ENCODE measurements around the gene KCNK10. TPM values are rescaled to one million over a fixed set of nuclear protein-coding genes. Genes with fewer than 3 reads are reported as not detected.

KCNK10 gene
- polyA plus RNA-seq, 4 donors, result 1.9 to 3.6 (median 2.6) TPM

GRCh38 chr14:88297306-88297705 lies 25.8 kb downstream of the KCNK10 start:
- Histone ChIP-seq H3K27me3 (ENCODE audit: control insufficient read depth in 3 of 3, insufficient read depth in 3 of 3, low read length in 3 of 3) (peaks cover 0 to 2% (median 0%) of the 10 kb centered on the region in 3 donors), H3K36me3 (ENCODE audit: control insufficient read depth in 3 of 3, insufficient read depth in 2 of 3, low read depth in 1 of 3, low read length in 3 of 3) (no peaks in the 10 kb centered on the region), H3K4me1 (ENCODE audit: control insufficient read depth in 3 of 3, insufficient read depth in 2 of 3, low read depth in 1 of 3, low read length in 2 of 3) (no peaks in the 10 kb centered on the region), H3K9me3 (ENCODE audit: control insufficient read depth in 2 of 2, insufficient read depth in 1 of 2, low read depth in 1 of 2, low read length in 1 of 2) (no peaks in the 10 kb centered on the region), H3K4me3 (ENCODE audit: low read depth in 1 of 3, low read length in 3 of 3) (no peak overlapping the region), H3K27ac (ENCODE audit: low read depth in 1 of 3, low read length in 2 of 3) (no peak overlapping the region)
- no peak for FAIRE-seq
- WGBS, 3 donors, result 35 to 50% (median 43%) methylated on average over 5 of the region's 5 CpGs
- no peak for DNase-seq

- no peak for FAIRE-seq
- no peak for DNase-seq
- Histone ChIP-seq H3K27ac (ENCODE audit: low read depth in 1 of 3, low read length in 2 of 3) (no peak overlapping the region), H3K4me3 (ENCODE audit: low read depth in 1 of 3, low read length in 3 of 3) (no peak overlapping the region), H3K36me3 (ENCODE audit: control insufficient read depth in 3 of 3, insufficient read depth in 2 of 3, low read depth in 1 of 3, low read length in 3 of 3) (no peaks in the 10 kb centered on the region), H3K4me1 (ENCODE audit: control insufficient read depth in 3 of 3, insufficient read depth in 2 of 3, low read depth in 1 of 3, low read length in 2 of 3) (no peaks in the 10 kb centered on the region), H3K27me3 (ENCODE audit: control insufficient read depth in 3 of 3, insufficient read depth in 3 of 3, low read length in 3 of 3) (no peaks in the 10 kb centered on the region), H3K9me3 (ENCODE audit: control insufficient read depth in 2 of 2, insufficient read depth in 1 of 2, low read depth in 1 of 2, low read length in 1 of 2) (no peaks in the 10 kb centered on the region)
- WGBS, 3 donors, result 60 to 78% (median 71%) methylated on average over 4 of the region's 4 CpGs
Measured at GRCh38 chr14:88296351-88296750, 26.7 kb downstream of the KCNK10 start.

- H3K9me3 ChIP-seq (ENCODE audit: control insufficient read depth in 2 of 2, insufficient read depth in 1 of 2, low read depth in 1 of 2, low read length in 1 of 2), result no peaks in the 10 kb centered on the region
- peaks cover 0 to 2% (median 0%) of the 10 kb centered on the region in 3 donors for H3K27me3 ChIP-seq (ENCODE audit: control insufficient read depth in 3 of 3, insufficient read depth in 3 of 3, low read length in 3 of 3)
- H3K36me3 ChIP-seq (ENCODE audit: control insufficient read depth in 3 of 3, insufficient read depth in 2 of 3, low read depth in 1 of 3, low read length in 3 of 3), result no peaks in the 10 kb centered on the region
- H3K4me1 ChIP-seq (ENCODE audit: control insufficient read depth in 3 of 3, insufficient read depth in 2 of 3, low read depth in 1 of 3, low read length in 2 of 3), result no peaks in the 10 kb centered on the region
- no peak overlapping the region for H3K27ac ChIP-seq (ENCODE audit: low read depth in 1 of 3, low read length in 2 of 3)
- WGBS, 3 donors, result 77 to 89% (median 87%) methylated on average over 3 of the region's 3 CpGs
- FAIRE-seq (no peak), DNase-seq (no peak)
- no peak overlapping the region for H3K4me3 ChIP-seq (ENCODE audit: low read depth in 1 of 3, low read length in 3 of 3)
Measured at GRCh38 chr14:88289996-88290395, 33.1 kb downstream of the KCNK10 start.

- Histone ChIP-seq H3K27me3 (ENCODE audit: control insufficient read depth in 3 of 3, insufficient read depth in 3 of 3, low read length in 3 of 3) (peaks cover 0 to 2% (median 0%) of the 10 kb centered on the region in 3 donors), H3K27ac (ENCODE audit: low read depth in 1 of 3, low read length in 2 of 3) (no peak overlapping the region), H3K4me1 (ENCODE audit: control insufficient read depth in 3 of 3, insufficient read depth in 2 of 3, low read depth in 1 of 3, low read length in 2 of 3) (no peaks in the 10 kb centered on the region), H3K4me3 (ENCODE audit: low read depth in 1 of 3, low read length in 3 of 3) (no peak overlapping the region), H3K9me3 (ENCODE audit: control insufficient read depth in 2 of 2, insufficient read depth in 1 of 2, low read depth in 1 of 2, low read length in 1 of 2) (no peaks in the 10 kb centered on the region), H3K36me3 (ENCODE audit: control insufficient read depth in 3 of 3, insufficient read depth in 2 of 3, low read depth in 1 of 3, low read length in 3 of 3) (no peaks in the 10 kb centered on the region)
- DNase-seq (no peak), FAIRE-seq (no peak)
Measured at GRCh38 chr14:88289234-88289633, 33.8 kb downstream of the KCNK10 start.

- H3K4me1 ChIP-seq (ENCODE audit: control insufficient read depth in 3 of 3, insufficient read depth in 2 of 3, low read depth in 1 of 3, low read length in 2 of 3), result no peaks in the 10 kb centered on the region
- peaks cover 0 to 3% (median 0%) of the 10 kb centered on the region in 3 donors for H3K27me3 ChIP-seq (ENCODE audit: control insufficient read depth in 3 of 3, insufficient read depth in 3 of 3, low read length in 3 of 3)
- DNase-seq, result no peak
- H3K27ac ChIP-seq (ENCODE audit: low read depth in 1 of 3, low read length in 2 of 3), result no peak overlapping the region
- H3K4me3 ChIP-seq (ENCODE audit: low read depth in 1 of 3, low read length in 3 of 3), result no peak overlapping the region
- no peaks in the 10 kb centered on the region for H3K9me3 ChIP-seq (ENCODE audit: control insufficient read depth in 2 of 2, insufficient read depth in 1 of 2, low read depth in 1 of 2, low read length in 1 of 2)
- no peak for FAIRE-seq
- no peaks in the 10 kb centered on the region for H3K36me3 ChIP-seq (ENCODE audit: control insufficient read depth in 3 of 3, insufficient read depth in 2 of 3, low read depth in 1 of 3, low read length in 3 of 3)
- 47 to 74% (median 64%) methylated on average over 1 of the region's 1 CpG for WGBS, 3 donors
Measured at GRCh38 chr14:88286309-88286708, 36.8 kb downstream of the KCNK10 start.

- DNase-seq, result no peak
- Histone ChIP-seq H3K4me1 (ENCODE audit: control insufficient read depth in 3 of 3, insufficient read depth in 2 of 3, low read depth in 1 of 3, low read length in 2 of 3) (no peaks in the 10 kb centered on the region), H3K36me3 (ENCODE audit: control insufficient read depth in 3 of 3, insufficient read depth in 2 of 3, low read depth in 1 of 3, low read length in 3 of 3) (no peaks in the 10 kb centered on the region), H3K27me3 (ENCODE audit: control insufficient read depth in 3 of 3, insufficient read depth in 3 of 3, low read length in 3 of 3) (peaks cover 0 to 1% (median 0%) of the 10 kb centered on the region in 3 donors), H3K27ac (ENCODE audit: low read depth in 1 of 3, low read length in 2 of 3) (no peak overlapping the region), H3K4me3 (ENCODE audit: low read depth in 1 of 3, low read length in 3 of 3) (no peak overlapping the region), H3K9me3 (ENCODE audit: control insufficient read depth in 2 of 2, insufficient read depth in 1 of 2, low read depth in 1 of 2, low read length in 1 of 2) (no peaks in the 10 kb centered on the region)
- no peak for FAIRE-seq
- WGBS, 3 donors, result 76 to 80% (median 77%) methylated on average over 3 of the region's 3 CpGs
Measured at GRCh38 chr14:88281447-88281846, 41.6 kb downstream of the KCNK10 start.

- no peak for DNase-seq
- Histone ChIP-seq H3K27ac (ENCODE audit: low read depth in 1 of 3, low read length in 2 of 3) (no peak overlapping the region), H3K27me3 (ENCODE audit: control insufficient read depth in 3 of 3, insufficient read depth in 3 of 3, low read length in 3 of 3) (peaks cover 0 to under 1% (median 0%) of the 10 kb centered on the region in 3 donors), H3K9me3 (ENCODE audit: control insufficient read depth in 2 of 2, insufficient read depth in 1 of 2, low read depth in 1 of 2, low read length in 1 of 2) (no peaks in the 10 kb centered on the region), H3K4me3 (ENCODE audit: low read depth in 1 of 3, low read length in 3 of 3) (no peak overlapping the region), H3K36me3 (ENCODE audit: control insufficient read depth in 3 of 3, insufficient read depth in 2 of 3, low read depth in 1 of 3, low read length in 3 of 3) (no peaks in the 10 kb centered on the region), H3K4me1 (ENCODE audit: control insufficient read depth in 3 of 3, insufficient read depth in 2 of 3, low read depth in 1 of 3, low read length in 2 of 3) (peaks cover 0 to 4% (median 0%) of the 10 kb centered on the region in 3 donors)
- FAIRE-seq, result no peak
- WGBS, 3 donors, result 65 to 88% (median 85%) methylated on average over 3 of the region's 3 CpGs
Measured at GRCh38 chr14:88276923-88277596, 46.0 kb downstream of the KCNK10 start.

GRCh38 chr14:88272390-88273269 lies 50.4 kb downstream of the KCNK10 start:
- DNase-seq (no peak), FAIRE-seq (no peak)
- no peaks in the 10 kb centered on the region for H3K36me3 ChIP-seq (ENCODE audit: control insufficient read depth in 3 of 3, insufficient read depth in 2 of 3, low read depth in 1 of 3, low read length in 3 of 3)
- H3K27ac ChIP-seq (ENCODE audit: low read depth in 1 of 3, low read length in 2 of 3), result no peak overlapping the region
- 77 to 87% (median 83%) methylated on average over 10 of the region's 10 CpGs for WGBS, 3 donors
- H3K4me3 ChIP-seq (ENCODE audit: low read depth in 1 of 3, low read length in 3 of 3), result no peak overlapping the region
- peaks cover 0 to 28% (median 4%) of the 10 kb centered on the region in 3 donors for H3K4me1 ChIP-seq (ENCODE audit: control insufficient read depth in 3 of 3, insufficient read depth in 2 of 3, low read depth in 1 of 3, low read length in 2 of 3)
- no peaks in the 10 kb centered on the region for H3K9me3 ChIP-seq (ENCODE audit: control insufficient read depth in 2 of 2, insufficient read depth in 1 of 2, low read depth in 1 of 2, low read length in 1 of 2)
- H3K27me3 ChIP-seq (ENCODE audit: control insufficient read depth in 3 of 3, insufficient read depth in 3 of 3, low read length in 3 of 3), result no peaks in the 10 kb centered on the region
